ENCODE data around the gene DDX50. TPM values are rescaled to one million over a fixed set of nuclear protein-coding genes. Genes with fewer than 3 reads are reported as not detected.

The DDX50 gene
- polyA plus RNA-seq, 1 experiment: 60.8 TPM

GRCh38 chr10:68981074-68981473 is 80.0 kb downstream of the DDX50 start:
- no peak for DNase-seq (ENCODE audit: low read depth, low spot score)
- ChIA-PET CTCF (interaction anchor here (0.8 to 1.4 kb wide), 4 partner anchors 10 to 113 kb away, joined by 3 to 5 read pairs (median 4); partner anchors contain the start of gene DDX21), POLR2A (interaction anchor here (0.7 kb wide), 1 partner anchor 13 kb away, joined by 3 read pairs; no protein-coding TSS in a partner anchor)
- no peaks in the 10 kb centered on the region for H3K9me3 ChIP-seq (ENCODE audit: control insufficient read depth, insufficient read depth, low read length)
- H3K4me3 ChIP-seq (ENCODE audit: low read depth, low read length): no peak overlapping the region
- H3K27ac ChIP-seq (ENCODE audit: low read depth, low read length): no peak overlapping the region
- TF ChIP-seq, protein P1, sequence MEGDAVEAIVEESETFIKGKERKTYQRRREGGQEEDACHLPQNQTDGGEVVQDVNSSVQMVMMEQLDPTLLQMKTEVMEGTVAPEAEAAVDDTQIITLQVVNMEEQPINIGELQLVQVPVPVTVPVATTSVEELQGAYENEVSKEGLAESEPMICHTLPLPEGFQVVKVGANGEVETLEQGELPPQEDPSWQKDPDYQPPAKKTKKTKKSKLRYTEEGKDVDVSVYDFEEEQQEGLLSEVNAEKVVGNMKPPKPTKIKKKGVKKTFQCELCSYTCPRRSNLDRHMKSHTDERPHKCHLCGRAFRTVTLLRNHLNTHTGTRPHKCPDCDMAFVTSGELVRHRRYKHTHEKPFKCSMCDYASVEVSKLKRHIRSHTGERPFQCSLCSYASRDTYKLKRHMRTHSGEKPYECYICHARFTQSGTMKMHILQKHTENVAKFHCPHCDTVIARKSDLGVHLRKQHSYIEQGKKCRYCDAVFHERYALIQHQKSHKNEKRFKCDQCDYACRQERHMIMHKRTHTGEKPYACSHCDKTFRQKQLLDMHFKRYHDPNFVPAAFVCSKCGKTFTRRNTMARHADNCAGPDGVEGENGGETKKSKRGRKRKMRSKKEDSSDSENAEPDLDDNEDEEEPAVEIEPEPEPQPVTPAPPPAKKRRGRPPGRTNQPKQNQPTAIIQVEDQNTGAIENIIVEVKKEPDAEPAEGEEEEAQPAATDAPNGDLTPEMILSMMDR (IDR thresholded peaks at IDR 0.05; ENCODE audit: low read depth, low read length): peak; percentile 44
- no peaks in the 10 kb centered on the region for H3K27me3 ChIP-seq (ENCODE audit: control insufficient read depth, insufficient read depth, low read length)

DNA sequence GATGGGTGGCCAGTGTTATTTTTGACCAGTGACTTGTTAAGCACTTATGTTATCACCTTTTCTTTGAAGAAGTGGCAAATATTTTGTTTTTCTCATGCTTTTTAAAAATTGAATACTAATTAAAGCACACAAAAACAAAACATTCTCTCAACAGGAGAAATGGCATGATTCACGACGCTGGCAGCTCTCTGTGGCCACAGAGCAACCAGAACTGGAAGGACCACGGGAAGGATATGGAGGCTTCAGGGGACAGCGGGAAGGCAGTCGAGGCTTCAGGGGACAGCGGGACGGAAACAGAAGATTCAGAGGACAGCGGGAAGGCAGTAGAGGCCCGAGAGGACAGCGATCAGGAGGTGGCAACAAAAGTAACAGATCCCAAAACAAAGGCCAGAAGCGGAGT is 81.3 kb downstream of the DDX50 start:
- Histone ChIP-seq H3K9me3 (ENCODE audit: control insufficient read depth, insufficient read depth, low read length) (no peaks in the 10 kb centered on the region), H3K27me3 (ENCODE audit: control insufficient read depth, insufficient read depth, low read length) (no peaks in the 10 kb centered on the region), H3K4me3 (ENCODE audit: low read depth, low read length) (no peak overlapping the region), H3K27ac (ENCODE audit: low read depth, low read length) (no peak overlapping the region)
- DNase-seq (ENCODE audit: low read depth, low spot score): no peak
- ChIA-PET POLR2A (no interaction called here), CTCF (no interaction called here)
- TF ChIP-seq, protein P1 (IDR thresholded peaks at IDR 0.05; ENCODE audit: low read depth, low read length): no peak

DNA sequence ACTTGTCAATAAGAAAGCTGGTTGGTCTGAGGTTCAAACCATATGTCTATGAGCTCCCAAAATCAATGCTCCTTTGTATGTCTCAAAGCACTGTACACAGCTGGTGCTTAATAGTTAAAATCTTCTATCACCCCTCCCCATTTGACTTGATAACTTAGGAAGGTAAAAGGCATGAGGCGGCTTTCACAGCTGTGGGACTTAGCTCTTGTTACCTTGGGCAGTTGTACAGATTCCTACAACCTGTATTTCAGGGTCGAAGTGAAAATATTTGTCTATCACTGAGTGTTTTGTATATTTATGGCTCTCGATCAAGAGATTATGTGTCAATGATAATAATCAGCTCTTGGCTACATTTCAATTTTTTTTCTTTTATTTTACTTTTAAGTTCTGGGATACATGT is 86.5 kb downstream of the DDX50 start:
- TF ChIP-seq, protein P1 (IDR thresholded peaks at IDR 0.05; ENCODE audit: low read depth, low read length): no peak
- ChIA-PET POLR2A (interaction anchor here (0.6 kb wide), 2 partner anchors 31 to 513 kb away, joined by 3 to 4 read pairs; no protein-coding TSS in a partner anchor), CTCF (interaction anchor here (0.5 to 1.5 kb wide), 4 partner anchors 17 to 436 kb away, joined by 3 to 6 read pairs (median 4); partner anchors contain the start of gene DDX21)
- Histone ChIP-seq H3K27ac (ENCODE audit: low read depth, low read length) (no peak overlapping the region), H3K27me3 (ENCODE audit: control insufficient read depth, insufficient read depth, low read length) (no peaks in the 10 kb centered on the region), H3K4me3 (ENCODE audit: low read depth, low read length) (no peak overlapping the region), H3K9me3 (ENCODE audit: control insufficient read depth, insufficient read depth, low read length) (no peaks in the 10 kb centered on the region; the same call in 1 of the 2 replicates)
- DNase-seq (ENCODE audit: low read depth, low spot score): no peak

GRCh38 chr10:68988530-68989316 is 87.6 kb downstream of the DDX50 start, which contains the start of gene KIFBP:
KIFBP (plus strand) TSS chr10:68988803; CDS start chr10:68988833, 30 bp downstream.
- CTCF ChIA-PET: interaction anchor here (0.9 to 1.5 kb wide), 3 partner anchors 17 to 154 kb away, joined by 3 to 4 read pairs (median 4); no protein-coding TSS in a partner anchor

More at GRCh38 chr10:68988530-68989316, 87.6 kb downstream of the DDX50 start, which contains the start of gene KIFBP:
- H3K4me3 ChIP-seq (ENCODE audit: low read depth, low read length): peak within 1 kb of the TSS; percentile 99
- peak; percentile 91 for DNase-seq (ENCODE audit: low read depth, low spot score)
- no peaks in the 10 kb centered on the region for H3K27me3 ChIP-seq (ENCODE audit: control insufficient read depth, insufficient read depth, low read length)
- H3K9me3 ChIP-seq (ENCODE audit: control insufficient read depth, insufficient read depth, low read length): no peaks in the 10 kb centered on the region; the same call in 1 of the 2 replicates
- TF ChIP-seq, protein P1 (IDR thresholded peaks at IDR 0.05; ENCODE audit: low read depth, low read length): peak; percentile 62
- peak within 1 kb of the TSS; percentile 42 for H3K27ac ChIP-seq (ENCODE audit: low read depth, low read length)
- POLR2A ChIA-PET: interaction anchor here (0.6 kb wide), 1 partner anchor 514 kb away, joined by 3 read pairs; no protein-coding TSS in a partner anchor

Data from AG04450 (cell line).